PC-9 (cell line): Measurements from ENCODE around the gene LAG3. TPM values are rescaled to one million over a fixed set of nuclear protein-coding genes. Genes with fewer than 3 reads are reported as not detected.
A peak's percentile ranks its signal among the peaks of the same experiment; 100 is the strongest.

ENCODE experiments used
- Bru-seq: library from RNA; stranded (reverse); fragments of 400-500 nt; gene quantifications from one replicate; lab custom pipeline; 2021; lab: Mats Ljungman, UMichigan
- BruChase-seq, 2 experiments: library from RNA; stranded (reverse); fragments of 400-500 nt; gene quantifications; one replicate each; lab custom pipeline; 2021; lab: Mats Ljungman, UMichigan
- BruUV-seq: library from RNA; stranded (reverse); fragments of 400-500 nt; replicated peaks from 2 replicates; lab custom pipeline; 2021; lab: Mats Ljungman, UMichigan
- CTCF ChIA-PET: fragments of 300-600 bp; sonication (Branson Sonifier 250); formaldehyde crosslinking; loops from one replicate; lab custom pipeline; 2022; ENCODE audit warnings: antibody characterized with exemption; lab: Charles Lee
- POLR2A ChIA-PET: fragments of 300-600 bp; sonication (Branson Sonifier 250); formaldehyde crosslinking; loops from one replicate; lab custom pipeline; 2022; ENCODE audit warnings: antibody characterized with exemption; ENCODE audit not compliant: unreplicated experiment; lab: Charles Lee
- DNase-seq, 2 experiments: peaks; one replicate each; pipeline versions ENCODE4 v3.0.0 to v3.0.0-alpha.2; 2015 to 2022; ENCODE audit warnings: mixed read lengths in 1 of 2
- H2AFZ ChIP-seq: fragments of 200-600 bp; sonication (generic); 2 replicates; pipeline ENCODE4 v1.8.1; 2017; ENCODE audit warnings: antibody characterized with exemption
- H3F3A ChIP-seq: fragments of 200-600 bp; sonication (generic); 2 replicates; pipeline ENCODE4 v1.8.1; 2017; ENCODE audit warnings: antibody characterized with exemption, mild to moderate bottlenecking, low read depth; ENCODE audit not compliant: insufficient read depth
- H3K27ac ChIP-seq: fragments of 200-600 bp; sonication (generic); 2 replicates; pipeline ENCODE4 v1.6.1; 2016; ENCODE audit warnings: mixed run types
- H3K27me3 ChIP-seq: fragments of 200-600 bp; sonication (generic); 2 replicates; pipeline ENCODE4 v1.6.1; 2016; ENCODE audit warnings: low read depth, mixed run types; ENCODE audit not compliant: insufficient read depth
- H3K36me3 ChIP-seq: fragments of 200-600 bp; sonication (generic); 2 replicates; pipeline ENCODE4 v1.6.1; 2016; ENCODE audit warnings: low read depth, mixed run types
- H3K4me1 ChIP-seq: fragments of 200-600 bp; sonication (generic); replicated peaks from 2 replicates; pipeline ENCODE4 v1.6.1; 2016; ENCODE audit warnings: mixed run types; ENCODE audit not compliant: insufficient read depth
- H3K4me2 ChIP-seq: fragments of 200-600 bp; sonication (generic); 2 replicates; pipeline ENCODE4 v1.6.1; 2017; ENCODE audit warnings: mixed run types
- H3K4me3 ChIP-seq: fragments of 200-600 bp; sonication (generic); 2 replicates; pipeline ENCODE4 v1.6.1; 2016; ENCODE audit warnings: mixed run types
- H3K79me2 ChIP-seq: fragments of 200-600 bp; sonication (generic); 2 replicates; pipeline ENCODE4 v1.6.1; 2017; ENCODE audit warnings: low read depth, mixed run types
- H3K9me2 ChIP-seq: fragments of 200-600 bp; sonication (generic); 2 replicates; pipeline ENCODE4 v1.8.1; 2017; ENCODE audit warnings: mild to moderate bottlenecking; ENCODE audit not compliant: insufficient read depth
- H3K9me3 ChIP-seq: fragments of 200-600 bp; sonication (generic); 2 replicates; pipeline ENCODE4 v1.8.1; 2016; ENCODE audit warnings: low read depth; ENCODE audit not compliant: insufficient read depth
- H4K20me1 ChIP-seq: fragments of 200-600 bp; sonication (generic); 2 replicates; pipeline ENCODE4 v1.8.1; 2017; ENCODE audit not compliant: insufficient read depth
- EZH2 ChIP-seq: fragments of 200-600 bp; sonication (generic); IDR thresholded peaks from 2 replicates; pipeline ENCODE4 v1.8.0; 2017; ENCODE audit warnings: antibody characterized with exemption, low read depth
- intact Hi-C: fragments of 100-400 bp; cut with micrococcal nuclease; formaldehyde crosslinking; loops from one replicate; pipeline ENCODE4 v1.10.0; 2022; ENCODE audit not compliant: unreplicated experiment
- long read RNA-seq: library from polyadenylated mRNA; stranded (forward); transcript quantifications from one replicate; pipeline ENCODE4 v2.0.0, GENCODE V29; 2022
- total RNA-seq: library from RNA; stranded (reverse); gene quantifications from 2 replicates; pipeline ENCODE4 v1.2.3, GENCODE V29; 2021
- TF ChIP-seq, protein P1 (sequence below): fragments of 200-600 bp; sonication (generic); conservative IDR thresholded peaks from 2 replicates; pipeline ENCODE4 v1.6.1; 2017; ENCODE audit warnings: mixed run types, antibody characterized with exemption, mild to moderate bottlenecking, moderate library complexity

The LAG3 gene
- 9.4 and 10.5 TPM in 2 replicates for total RNA-seq
- Bru-seq, nascent RNA: percentile 63 among the genes with signal in this experiment
- percentile 59 among the genes with signal in this experiment for BruChase-seq, experiment 1, labeled RNA remaining after a 2-hour chase
- percentile 65 among the genes with signal in this experiment for BruChase-seq, experiment 2, labeled RNA remaining after a 6-hour chase
- long read RNA-seq, partial matches to known transcripts: 3 of 5 reads
- long read RNA-seq, other reads (novel, unspliced or antisense): 2 of 5 reads

- Histone ChIP-seq H4K20me1 (peaks cover 19% of the 10 kb centered on the region), H3F3A (peaks cover 27% of the 10 kb centered on the region), H3K36me3 (no peaks in the 10 kb centered on the region), H3K4me3 (no peak within 1 kb of the TSS), H3K4me1 (peaks cover 14% of the 10 kb centered on the region), H3K79me2 (peaks cover 21% of the 10 kb centered on the region), H3K27ac (no peak within 1 kb of the TSS), H3K4me2 (no peak within 1 kb of the TSS), H2AFZ (no peak within 1 kb of the TSS), H3K9me3 (no peaks in the 10 kb centered on the region), H3K27me3 (no peaks in the 10 kb centered on the region), H3K9me2 (no peaks in the 10 kb centered on the region)
- DNase-seq: no peak
- BruUV-seq: no TSS peak
- CTCF ChIA-PET: interaction anchor here (1.8 kb wide), 1 partner anchor 20 kb away, joined by 5 read pairs; the partner anchor contains the start of gene MLF2
- POLR2A ChIA-PET: no interaction called here
- intact Hi-C loops: no loop called here
- no peak for TF ChIP-seq EZH2
- TF ChIP-seq, protein P1, sequence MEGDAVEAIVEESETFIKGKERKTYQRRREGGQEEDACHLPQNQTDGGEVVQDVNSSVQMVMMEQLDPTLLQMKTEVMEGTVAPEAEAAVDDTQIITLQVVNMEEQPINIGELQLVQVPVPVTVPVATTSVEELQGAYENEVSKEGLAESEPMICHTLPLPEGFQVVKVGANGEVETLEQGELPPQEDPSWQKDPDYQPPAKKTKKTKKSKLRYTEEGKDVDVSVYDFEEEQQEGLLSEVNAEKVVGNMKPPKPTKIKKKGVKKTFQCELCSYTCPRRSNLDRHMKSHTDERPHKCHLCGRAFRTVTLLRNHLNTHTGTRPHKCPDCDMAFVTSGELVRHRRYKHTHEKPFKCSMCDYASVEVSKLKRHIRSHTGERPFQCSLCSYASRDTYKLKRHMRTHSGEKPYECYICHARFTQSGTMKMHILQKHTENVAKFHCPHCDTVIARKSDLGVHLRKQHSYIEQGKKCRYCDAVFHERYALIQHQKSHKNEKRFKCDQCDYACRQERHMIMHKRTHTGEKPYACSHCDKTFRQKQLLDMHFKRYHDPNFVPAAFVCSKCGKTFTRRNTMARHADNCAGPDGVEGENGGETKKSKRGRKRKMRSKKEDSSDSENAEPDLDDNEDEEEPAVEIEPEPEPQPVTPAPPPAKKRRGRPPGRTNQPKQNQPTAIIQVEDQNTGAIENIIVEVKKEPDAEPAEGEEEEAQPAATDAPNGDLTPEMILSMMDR: no peak
Observed at GRCh38 chr12:6772331-6772695, at the start of gene LAG3. Gene LAG3 (plus strand): TSS chr12:6772520. CDS start chr12:6772853, 333 bp downstream.

DNA sequence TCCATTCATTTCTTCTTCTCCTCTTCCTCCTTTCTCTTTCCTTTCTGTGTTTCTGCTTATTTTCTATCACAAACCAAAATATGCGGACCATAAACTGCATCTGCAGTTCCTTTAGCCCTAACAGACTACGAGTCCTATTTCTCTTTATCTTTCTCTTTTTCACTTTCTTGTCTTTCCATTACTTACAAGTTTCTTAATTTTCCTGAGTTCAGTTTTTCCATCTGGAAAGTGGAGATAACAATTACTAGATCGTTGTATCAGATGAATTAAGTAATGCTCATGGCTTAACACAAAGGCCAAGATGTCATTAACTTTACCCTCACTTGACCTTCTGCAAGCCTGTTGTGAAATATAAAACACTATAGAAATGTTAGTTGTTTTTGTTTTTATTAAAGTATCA lies 49.5 kb upstream of the LAG3 start:
- intact Hi-C loops: no loop called here
- ChIA-PET POLR2A (interaction anchor here (0.6 to 1.7 kb wide), 2 partner anchors 34 to 51 kb away, joined by 3 to 41 read pairs; partner anchors contain the start of gene ZNF384), CTCF (interaction anchor here (2.4 kb wide), 1 partner anchor 30 kb away, joined by 18 read pairs; the partner anchor contains the start of gene MLF2)
- H4K20me1 ChIP-seq: no peaks in the 10 kb centered on the region
- DNase-seq: no peak
- H3K9me3 ChIP-seq: no peaks in the 10 kb centered on the region
- H2AFZ ChIP-seq: peak overlapping the region; percentile 94
- H3K27me3 ChIP-seq: no peaks in the 10 kb centered on the region
- TF ChIP-seq, protein P1: no peak
- no peak for TF ChIP-seq EZH2
- no TSS peak for BruUV-seq
- H3K4me1 ChIP-seq: peaks cover 19% of the 10 kb centered on the region
- H3K36me3 ChIP-seq: no peaks in the 10 kb centered on the region
- H3K4me2 ChIP-seq: peak overlapping the region; percentile 85
- H3F3A ChIP-seq: peaks cover 9% of the 10 kb centered on the region
- H3K79me2 ChIP-seq: peaks cover 22% of the 10 kb centered on the region
- no peak overlapping the region for H3K27ac ChIP-seq
- peak overlapping the region; percentile 77 for H3K4me3 ChIP-seq
- no peaks in the 10 kb centered on the region for H3K9me2 ChIP-seq

- TF ChIP-seq, protein P1: no peak
- TF ChIP-seq EZH2: no peak
- Histone ChIP-seq H3F3A (peaks cover 9% of the 10 kb centered on the region), H3K36me3 (no peaks in the 10 kb centered on the region), H3K27me3 (no peaks in the 10 kb centered on the region), H2AFZ (peak within 1 kb of the TSS; percentile 94), H3K9me3 (no peaks in the 10 kb centered on the region), H3K79me2 (peaks cover 22% of the 10 kb centered on the region), H4K20me1 (no peaks in the 10 kb centered on the region), H3K9me2 (no peaks in the 10 kb centered on the region), H3K4me1 (peaks cover 19% of the 10 kb centered on the region), H3K4me3 (peak within 1 kb of the TSS; percentile 77), H3K27ac (peak within 1 kb of the TSS; percentile 60), H3K4me2 (peak within 1 kb of the TSS; percentile 85)
- ChIA-PET POLR2A (interaction anchor here (0.5 to 1.7 kb wide), 10 partner anchors 28 to 424 kb away, joined by 3 to 41 read pairs (median 6); partner anchors contain the start of genes CD4, PTMS, SPSB2 and ZNF384), CTCF (interaction anchor here (0.6 to 2.4 kb wide), 5 partner anchors 29 to 431 kb away, joined by 3 to 18 read pairs (median 4); partner anchors contain the start of genes CDCA3, MLF2 and ZNF384)
- peak; percentile 98 to 100 for DNase-seq
- intact Hi-C loops: loop anchor here (1.0 kb wide), 3 partner anchors 29 to 61 kb away; partner anchors contain the start of genes ING4, MLF2 and ZNF384
- BruUV-seq: no TSS peak
Observed at GRCh38 chr12:6723607-6724408, 48.5 kb upstream of the LAG3 start, which contains the start of gene COPS7A. Gene COPS7A (plus strand): TSS chr12:6724046. CDS start chr12:6724657, 611 bp downstream.
